SK-N-SH treated with all-trans-retinoic acid at 6 μM for 48 hours (cell line): ENCODE data around the gene ADCY1.
"Not testable (repeated sequence)": the region's sequence is repeated elsewhere in the genome, so short reads cannot be mapped to it uniquely, and the experiment has no call there.

Experiments
- RARB ChIP-seq: fragments of 250-450 bp; sonication (Bioruptor Pico); IDR thresholded peaks from 2 replicates; pipeline ENCODE4 v1.8.0; 2021; ENCODE audit warnings: mild to moderate bottlenecking, moderate library complexity
- TF ChIP-seq, protein P1 (sequence below): fragments of 250-450 bp; sonication (Bioruptor Pico); IDR thresholded peaks from 2 replicates; pipeline ENCODE4 v1.8.0; 2020; ENCODE audit warnings: mild to moderate bottlenecking, moderate library complexity, borderline replicate concordance
- TF ChIP-seq, protein P2 (sequence below): fragments of 250-450 bp; sonication (Bioruptor Pico); IDR thresholded peaks from 2 replicates; pipeline ENCODE4 v1.5.1; 2020; ENCODE audit warnings: low read depth, mild to moderate bottlenecking, moderate library complexity

DNA sequence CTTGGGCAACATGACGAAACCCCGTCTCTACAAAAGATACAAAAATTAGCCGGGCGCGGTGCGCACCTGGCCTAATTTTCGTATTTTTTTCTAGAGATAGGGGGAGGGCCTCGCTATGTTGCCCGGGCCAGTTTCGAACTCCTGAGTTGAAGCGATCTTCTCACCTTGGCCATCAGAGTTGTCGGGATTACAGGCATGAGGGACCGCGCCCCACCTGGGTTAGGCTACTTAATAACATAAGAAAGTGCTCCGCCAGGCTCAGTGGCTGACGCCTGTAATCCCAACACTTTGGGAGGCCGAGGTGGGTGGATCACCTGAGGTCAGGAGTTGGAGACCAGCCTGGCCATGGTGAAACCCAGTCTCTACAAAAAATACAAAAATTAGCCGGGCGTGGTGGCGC, 195.5 kb downstream of the ADCY1 start:
- TF ChIP-seq, protein P1, sequence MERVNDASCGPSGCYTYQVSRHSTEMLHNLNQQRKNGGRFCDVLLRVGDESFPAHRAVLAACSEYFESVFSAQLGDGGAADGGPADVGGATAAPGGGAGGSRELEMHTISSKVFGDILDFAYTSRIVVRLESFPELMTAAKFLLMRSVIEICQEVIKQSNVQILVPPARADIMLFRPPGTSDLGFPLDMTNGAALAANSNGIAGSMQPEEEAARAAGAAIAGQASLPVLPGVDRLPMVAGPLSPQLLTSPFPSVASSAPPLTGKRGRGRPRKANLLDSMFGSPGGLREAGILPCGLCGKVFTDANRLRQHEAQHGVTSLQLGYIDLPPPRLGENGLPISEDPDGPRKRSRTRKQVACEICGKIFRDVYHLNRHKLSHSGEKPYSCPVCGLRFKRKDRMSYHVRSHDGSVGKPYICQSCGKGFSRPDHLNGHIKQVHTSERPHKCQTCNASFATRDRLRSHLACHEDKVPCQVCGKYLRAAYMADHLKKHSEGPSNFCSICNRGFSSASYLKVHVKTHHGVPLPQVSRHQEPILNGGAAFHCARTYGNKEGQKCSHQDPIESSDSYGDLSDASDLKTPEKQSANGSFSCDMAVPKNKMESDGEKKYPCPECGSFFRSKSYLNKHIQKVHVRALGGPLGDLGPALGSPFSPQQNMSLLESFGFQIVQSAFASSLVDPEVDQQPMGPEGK (CRISPR knock-in tag): not testable (repeated sequence)
- TF ChIP-seq, protein P2, sequence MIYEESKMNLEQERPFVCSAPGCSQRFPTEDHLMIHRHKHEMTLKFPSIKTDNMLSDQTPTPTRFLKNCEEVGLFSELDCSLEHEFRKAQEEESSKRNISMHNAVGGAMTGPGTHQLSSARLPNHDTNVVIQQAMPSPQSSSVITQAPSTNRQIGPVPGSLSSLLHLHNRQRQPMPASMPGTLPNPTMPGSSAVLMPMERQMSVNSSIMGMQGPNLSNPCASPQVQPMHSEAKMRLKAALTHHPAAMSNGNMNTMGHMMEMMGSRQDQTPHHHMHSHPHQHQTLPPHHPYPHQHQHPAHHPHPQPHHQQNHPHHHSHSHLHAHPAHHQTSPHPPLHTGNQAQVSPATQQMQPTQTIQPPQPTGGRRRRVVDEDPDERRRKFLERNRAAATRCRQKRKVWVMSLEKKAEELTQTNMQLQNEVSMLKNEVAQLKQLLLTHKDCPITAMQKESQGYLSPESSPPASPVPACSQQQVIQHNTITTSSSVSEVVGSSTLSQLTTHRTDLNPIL: not testable (repeated sequence)
- not testable (repeated sequence) for TF ChIP-seq RARB (CRISPR knock-in tag)
